Stimulated activated CD8-positive, alpha-beta memory T cell treated with anti-CD3 and anti-CD28 coated beads, Interleukin-15, amount 100 ng/mL, for 24 hours (primary cell): ENCODE results near the gene ZNF385B.

Experiments used
- DNase-seq: peaks from one replicate; pipeline ENCODE4 v3.0.0-alpha.2; 2020; ENCODE audit warnings: low read depth

ZNF385B gene

DNA sequence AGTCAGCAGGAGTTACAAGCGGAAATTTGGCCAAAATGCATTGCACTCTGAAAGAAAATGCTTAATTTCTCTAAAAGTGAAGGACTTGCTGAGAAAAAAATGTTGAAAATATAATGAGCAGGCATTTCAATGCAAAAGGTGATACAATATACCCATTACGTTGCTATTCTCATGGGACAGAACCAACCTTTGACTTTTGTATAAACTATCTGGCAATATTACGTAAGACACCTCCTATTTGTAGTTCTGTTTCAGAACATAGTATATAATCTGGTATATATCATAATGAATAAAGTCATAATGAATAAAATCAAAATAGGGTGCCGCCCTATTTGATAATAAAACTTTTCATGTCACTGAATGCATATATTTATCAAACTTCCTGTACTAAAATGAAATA, 310.6 kb downstream of the ZNF385B start:
- DNase-seq, result no peak

DNA sequence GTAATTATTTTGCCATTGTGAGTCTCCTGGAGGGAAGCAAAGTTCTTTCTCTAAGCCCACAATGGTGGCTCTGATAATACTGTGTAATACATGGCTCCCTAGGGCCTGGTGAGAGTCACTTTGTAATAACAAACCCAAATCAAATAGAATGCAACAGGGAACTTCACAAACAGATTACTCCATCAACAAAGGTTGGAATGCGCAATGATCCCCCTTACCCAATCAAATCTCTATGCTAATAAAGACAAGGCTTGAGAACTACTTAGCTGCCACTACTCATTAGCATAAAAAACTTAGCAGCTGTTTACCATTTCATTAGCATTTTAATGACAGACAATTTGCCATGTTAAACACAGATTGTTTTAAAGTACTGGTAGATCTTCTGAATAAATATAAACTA, 311.2 kb downstream of the ZNF385B start:
- no peak for DNase-seq

- no peak for DNase-seq
These were observed 314.8 kb downstream of the ZNF385B start for GRCh38 chr2:179546656-179547055.

DNA sequence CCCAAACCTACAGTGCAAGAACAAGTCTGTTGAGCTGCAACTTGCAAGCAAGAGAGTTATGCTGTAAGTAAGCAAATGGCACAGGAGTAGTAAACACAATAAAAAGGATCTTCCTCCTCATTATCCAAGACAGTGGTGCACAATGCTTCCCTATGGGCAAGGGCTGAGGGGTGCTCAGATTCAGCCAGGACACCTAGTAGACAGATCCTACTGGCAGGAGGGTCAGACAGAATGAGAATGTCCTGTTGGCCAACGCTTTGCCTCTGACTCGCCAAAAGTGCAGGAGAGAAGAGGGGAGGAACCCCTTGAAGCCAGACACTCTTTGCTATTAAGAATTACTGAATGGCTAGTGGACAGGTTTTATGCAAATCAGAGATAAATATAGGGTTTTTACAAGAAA, 316.4 kb downstream of the ZNF385B start:
- DNase-seq, result no peak

- DNase-seq, result no peak
These were observed 318.0 kb downstream of the ZNF385B start for GRCh38 chr2:179543361-179543901.

DNA sequence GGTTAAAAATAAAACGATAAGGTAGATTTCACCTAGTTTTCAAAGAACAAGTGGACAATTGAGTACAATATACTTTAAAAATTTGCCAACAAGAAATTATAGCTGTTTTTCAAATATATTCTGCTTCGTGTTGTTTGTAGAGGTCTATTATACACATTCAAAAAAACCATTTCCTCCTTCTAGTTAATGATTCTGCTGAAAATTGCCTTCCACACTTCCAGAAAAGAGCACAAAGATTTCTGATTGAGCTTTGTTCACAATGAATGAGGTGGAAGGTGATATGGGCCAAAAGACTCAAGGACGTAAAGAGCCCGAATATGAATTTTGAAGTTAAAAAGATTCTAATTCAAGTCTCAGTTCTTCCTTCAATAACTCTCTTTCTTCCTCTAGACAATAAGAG, 319.8 kb downstream of the ZNF385B start:
- no peak for DNase-seq

GRCh38 chr2:179539124-179539511, 322.3 kb downstream of the ZNF385B start:
- DNase-seq, result no peak

GRCh38 chr2:179538406-179539123, 322.8 kb downstream of the ZNF385B start:
- DNase-seq, result no peak

DNA sequence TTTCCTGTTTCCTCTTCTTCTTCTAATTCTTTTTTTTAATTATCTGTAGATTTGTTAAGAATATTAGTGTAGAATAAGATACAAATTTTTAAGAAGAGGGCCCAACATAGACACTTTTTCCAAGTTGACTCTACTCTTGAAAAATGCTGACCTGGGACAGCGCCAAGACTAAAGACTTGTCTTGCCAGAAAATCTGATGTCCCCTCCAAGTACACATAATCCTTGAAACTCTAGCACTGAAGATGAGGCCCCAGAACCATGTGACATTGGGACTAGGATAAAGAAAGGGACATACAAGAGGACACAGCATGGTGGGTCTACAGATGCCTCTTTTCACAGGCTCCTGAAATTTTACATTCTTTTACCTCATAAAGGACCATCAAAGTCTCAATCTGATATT, 325.2 kb downstream of the ZNF385B start:
- DNase-seq, result no peak

GRCh38 chr2:179533875-179534274, 327.5 kb downstream of the ZNF385B start:
- DNase-seq, result no peak

- no peak for DNase-seq
These were observed 328.5 kb downstream of the ZNF385B start for GRCh38 chr2:179532863-179533278.

- no peak for DNase-seq
These were observed 332.8 kb downstream of the ZNF385B start for GRCh38 chr2:179528576-179529069.

- no peak for DNase-seq
These were observed 336.1 kb downstream of the ZNF385B start for GRCh38 chr2:179525340-179525739.

GRCh38 chr2:179524809-179525339, 336.5 kb downstream of the ZNF385B start:
- DNase-seq, result no peak

GRCh38 chr2:179521944-179522343, 339.5 kb downstream of the ZNF385B start:
- no peak for DNase-seq

DNA sequence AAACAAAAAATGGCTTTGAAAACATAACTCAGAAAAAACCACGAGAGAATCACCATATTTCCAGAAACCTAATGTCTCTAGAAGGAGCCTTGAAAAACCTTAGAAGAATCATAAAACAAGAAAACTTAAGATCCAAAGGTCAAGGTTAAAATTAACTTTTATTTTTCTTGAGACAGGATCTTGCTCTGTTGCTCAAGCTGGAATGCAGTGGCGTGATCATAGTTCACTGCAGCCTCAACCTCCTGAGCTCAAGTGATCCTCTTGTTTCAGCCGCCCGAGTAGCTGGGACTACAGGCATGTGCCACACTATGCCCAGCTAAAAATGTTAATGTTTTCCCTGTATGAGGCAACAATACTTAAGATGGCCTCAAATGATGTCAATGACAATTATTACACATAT, 342.6 kb downstream of the ZNF385B start:
- no peak for DNase-seq

GRCh38 chr2:179513181-179513580, 348.2 kb downstream of the ZNF385B start:
- DNase-seq, result no peak

- no peak for DNase-seq
These were observed 349.0 kb downstream of the ZNF385B start for GRCh38 chr2:179512281-179513035.

DNA sequence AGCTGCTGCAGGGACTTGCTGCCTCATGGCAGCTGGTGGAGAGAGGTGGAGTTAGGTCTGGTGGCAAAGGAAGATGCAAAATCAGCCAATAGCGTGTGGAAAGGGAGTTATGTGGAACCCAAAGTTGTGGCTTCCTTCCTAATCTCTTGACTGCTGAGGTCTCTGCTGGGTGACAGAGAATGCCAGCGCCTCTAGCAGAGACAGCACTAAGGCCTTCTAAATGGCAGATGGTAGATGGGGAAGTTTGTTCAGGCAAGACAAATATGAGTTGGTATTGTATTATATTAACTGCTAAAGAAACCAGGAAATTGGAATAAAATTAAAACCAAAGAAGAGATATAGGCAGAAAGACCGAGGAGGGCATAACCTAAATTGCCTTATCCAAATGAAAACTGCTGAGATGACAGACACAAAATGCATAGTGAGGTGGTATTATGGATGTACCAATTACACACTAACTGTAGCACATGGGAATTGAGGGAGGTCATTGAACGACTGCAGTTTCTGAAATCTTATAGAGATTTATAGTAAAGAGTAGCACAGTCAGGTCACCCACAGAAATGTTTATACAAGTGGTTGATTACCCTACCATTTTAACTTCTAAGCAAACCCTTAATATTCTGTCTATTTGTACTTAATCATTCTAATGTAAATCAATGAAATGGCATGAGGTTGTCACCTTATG, 350.2 kb downstream of the ZNF385B start:
- DNase-seq, result no peak

DNA sequence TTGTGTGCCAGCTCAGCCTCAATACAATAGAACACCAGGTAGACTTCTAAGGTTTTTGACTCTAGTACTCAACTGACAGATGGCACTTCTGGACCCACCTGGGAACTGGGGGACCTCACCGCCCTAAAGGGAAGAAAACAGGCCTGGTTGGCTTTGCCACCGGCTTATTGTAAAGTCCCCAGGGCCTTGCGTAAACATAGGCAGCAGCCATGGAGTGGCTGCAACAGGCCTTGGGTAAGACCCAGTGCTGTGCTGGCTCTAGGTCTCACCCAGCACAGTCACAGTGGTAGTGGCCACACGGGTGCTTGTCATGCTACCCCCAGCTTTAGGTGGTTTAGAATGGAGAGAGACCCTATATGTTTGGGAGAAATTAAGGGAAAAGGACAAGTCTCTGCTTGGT, 366.1 kb downstream of the ZNF385B start:
- DNase-seq, result no peak

GRCh38 chr2:179488563-179488962, 372.8 kb downstream of the ZNF385B start:
- DNase-seq, result no peak

DNA sequence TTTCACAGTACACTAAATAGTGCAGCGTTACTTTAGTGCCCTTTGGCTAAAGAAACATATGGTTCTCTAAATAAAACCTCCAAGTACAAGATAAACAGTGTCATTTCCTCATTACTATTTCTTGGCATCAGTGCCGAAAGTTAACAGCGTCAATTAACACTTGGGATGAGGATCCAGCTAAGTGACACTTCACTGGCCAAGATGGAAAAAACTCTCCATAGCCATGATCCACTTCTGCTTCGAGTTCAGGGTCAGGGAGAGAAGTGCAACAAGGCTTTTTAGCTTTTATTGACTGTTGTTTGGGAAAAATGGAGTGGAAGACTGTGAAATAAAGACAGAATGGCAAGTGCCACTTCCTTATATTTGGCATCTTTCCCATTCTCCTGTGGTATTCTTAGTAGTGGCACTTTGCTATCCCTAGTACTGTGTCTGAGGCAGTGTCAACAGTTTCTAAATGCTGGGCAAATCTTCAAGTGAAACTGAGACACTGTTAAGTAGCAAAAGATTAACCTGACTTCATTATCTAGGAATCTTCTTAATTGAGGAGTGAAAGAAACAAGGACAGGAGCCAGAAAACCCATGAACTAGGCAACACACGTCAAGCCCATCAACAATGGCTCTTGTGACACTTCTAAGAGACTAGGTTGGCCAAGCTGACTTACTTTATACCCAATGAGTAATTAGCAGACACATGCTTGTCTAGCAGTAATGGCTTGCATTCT, 374.2 kb downstream of the ZNF385B start:
- no peak for DNase-seq
